ENCODE measurements around the gene SDHA.
A peak's percentile ranks its signal among the peaks of the same experiment; 100 is the strongest.
"Not testable (repeated sequence)": the region's sequence is repeated elsewhere in the genome, so short reads cannot be mapped to it uniquely, and the experiment has no call there.

SDHA gene

GRCh38 chr5:186091-187041 lies 31.8 kb upstream of the SDHA start:
- DNase-seq: no peak

- DNase-seq: no peak
Observed at GRCh38 chr5:187042-187431, 31.1 kb upstream of the SDHA start.

- no peak for DNase-seq
Observed at GRCh38 chr5:187617-188451, 30.3 kb upstream of the SDHA start.

- DNase-seq: peak; percentile 82
Observed at GRCh38 chr5:188488-189481, 29.3 kb upstream of the SDHA start.

- no peak for DNase-seq
Observed at GRCh38 chr5:189486-189885, 28.6 kb upstream of the SDHA start.

- no peak for DNase-seq
Observed at GRCh38 chr5:189976-190365, 28.1 kb upstream of the SDHA start.

- DNase-seq: no peak
Observed at GRCh38 chr5:190366-191035, 27.6 kb upstream of the SDHA start.

GRCh38 chr5:191036-191948 lies 26.8 kb upstream of the SDHA start, which contains the start of gene LRRC14B:
LRRC14B (plus strand) TSS chr5:191495; CDS start chr5:191539, 44 bp downstream.
- DNase-seq: peak; percentile 20

GRCh38 chr5:191949-192690 lies 26.0 kb upstream of the SDHA start:
- no peak for DNase-seq

GRCh38 chr5:192691-192969 lies 25.5 kb upstream of the SDHA start:
- DNase-seq: no peak

GRCh38 chr5:192970-193831 lies 24.9 kb upstream of the SDHA start:
- no peak for DNase-seq

GRCh38 chr5:194102-194501 lies 24.0 kb upstream of the SDHA start:
- no peak for DNase-seq

- DNase-seq: no peak
Observed at GRCh38 chr5:194603-195209, 23.4 kb upstream of the SDHA start.

- DNase-seq: no peak
Observed at GRCh38 chr5:195401-196160, 22.5 kb upstream of the SDHA start.

- DNase-seq: no peak
Observed at GRCh38 chr5:196350-196749, 21.8 kb upstream of the SDHA start.

GRCh38 chr5:197031-197430 lies 21.1 kb upstream of the SDHA start:
- DNase-seq: not testable (repeated sequence)

- DNase-seq: no peak
Observed at GRCh38 chr5:197892-198489, 20.1 kb upstream of the SDHA start.
